GM12872 (cell line): ENCODE measurements around the gene SMIM32.

Experiments
- TF ChIP-seq, protein P1 (sequence below): IDR thresholded peaks from 3 replicates; pipeline ENCODE4 v1.5.1; 2011; ENCODE audit warnings: low read depth, mild to moderate bottlenecking, low read length, moderate library complexity; ENCODE audit not compliant: insufficient read depth

SMIM32 gene

DNA sequence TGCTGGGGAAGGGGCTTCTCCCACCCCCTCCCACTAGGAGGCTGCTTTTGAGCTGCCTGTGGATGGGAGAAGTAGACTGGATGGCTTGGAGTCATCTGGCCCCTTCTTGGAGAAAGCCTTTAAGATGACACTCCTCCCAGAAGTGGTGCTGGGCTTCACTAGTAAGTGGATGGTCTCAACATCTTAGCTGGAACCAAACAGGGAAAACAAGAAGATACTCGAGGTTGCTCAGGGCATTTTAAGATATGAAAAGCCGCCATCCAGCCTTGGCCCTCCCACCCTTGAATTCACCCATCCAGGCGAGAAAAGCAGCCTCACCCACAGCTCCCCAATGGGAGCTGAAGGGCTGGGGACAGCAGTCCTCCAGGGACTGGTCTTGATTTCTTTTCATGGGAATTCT, 7.8 kb upstream of the SMIM32 start:
- TF ChIP-seq, protein P1, sequence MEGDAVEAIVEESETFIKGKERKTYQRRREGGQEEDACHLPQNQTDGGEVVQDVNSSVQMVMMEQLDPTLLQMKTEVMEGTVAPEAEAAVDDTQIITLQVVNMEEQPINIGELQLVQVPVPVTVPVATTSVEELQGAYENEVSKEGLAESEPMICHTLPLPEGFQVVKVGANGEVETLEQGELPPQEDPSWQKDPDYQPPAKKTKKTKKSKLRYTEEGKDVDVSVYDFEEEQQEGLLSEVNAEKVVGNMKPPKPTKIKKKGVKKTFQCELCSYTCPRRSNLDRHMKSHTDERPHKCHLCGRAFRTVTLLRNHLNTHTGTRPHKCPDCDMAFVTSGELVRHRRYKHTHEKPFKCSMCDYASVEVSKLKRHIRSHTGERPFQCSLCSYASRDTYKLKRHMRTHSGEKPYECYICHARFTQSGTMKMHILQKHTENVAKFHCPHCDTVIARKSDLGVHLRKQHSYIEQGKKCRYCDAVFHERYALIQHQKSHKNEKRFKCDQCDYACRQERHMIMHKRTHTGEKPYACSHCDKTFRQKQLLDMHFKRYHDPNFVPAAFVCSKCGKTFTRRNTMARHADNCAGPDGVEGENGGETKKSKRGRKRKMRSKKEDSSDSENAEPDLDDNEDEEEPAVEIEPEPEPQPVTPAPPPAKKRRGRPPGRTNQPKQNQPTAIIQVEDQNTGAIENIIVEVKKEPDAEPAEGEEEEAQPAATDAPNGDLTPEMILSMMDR = no peak

DNA sequence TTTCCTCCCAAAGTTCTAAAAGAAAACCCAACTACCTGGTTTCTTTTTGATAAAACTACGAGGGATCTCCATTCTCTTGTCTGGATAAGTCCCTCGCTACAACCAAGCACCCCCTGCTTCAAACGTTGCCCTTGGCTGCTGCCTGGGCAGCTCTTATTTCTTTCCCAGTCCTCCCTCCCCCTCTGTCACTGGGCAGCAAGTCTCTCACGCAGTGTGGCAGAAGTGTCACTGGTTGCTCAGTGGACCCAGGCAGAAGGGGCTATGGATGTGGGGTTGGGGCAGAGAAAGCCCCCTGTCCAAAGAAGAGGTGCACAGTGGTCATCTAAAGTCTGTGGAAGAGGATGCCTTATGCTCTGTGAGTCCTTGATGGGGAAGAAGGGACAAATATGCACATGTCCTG, 7.2 kb upstream of the SMIM32 start:
- TF ChIP-seq, protein P1 = no peak

DNA sequence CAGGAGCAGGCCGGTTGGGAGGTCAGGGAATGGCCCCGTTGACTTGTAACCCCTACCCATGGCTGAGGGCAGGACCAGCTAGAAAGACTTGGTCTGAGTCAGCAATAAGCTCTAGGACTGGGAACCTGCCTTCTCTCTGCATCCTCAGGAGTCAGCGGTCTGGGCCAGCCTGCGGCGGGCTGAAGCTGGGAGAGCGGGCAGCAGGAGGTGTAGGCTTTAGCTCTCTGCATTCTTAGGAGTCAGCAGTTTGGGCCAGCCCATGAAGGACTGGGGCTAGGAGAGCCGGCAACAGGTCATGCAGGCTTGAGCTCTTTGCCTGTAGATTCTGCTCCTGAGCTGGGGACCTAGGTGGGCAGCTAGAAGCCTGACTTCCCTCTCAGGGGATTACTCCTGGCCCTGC, 6.4 kb upstream of the SMIM32 start:
- TF ChIP-seq, protein P1 = no peak

DNA sequence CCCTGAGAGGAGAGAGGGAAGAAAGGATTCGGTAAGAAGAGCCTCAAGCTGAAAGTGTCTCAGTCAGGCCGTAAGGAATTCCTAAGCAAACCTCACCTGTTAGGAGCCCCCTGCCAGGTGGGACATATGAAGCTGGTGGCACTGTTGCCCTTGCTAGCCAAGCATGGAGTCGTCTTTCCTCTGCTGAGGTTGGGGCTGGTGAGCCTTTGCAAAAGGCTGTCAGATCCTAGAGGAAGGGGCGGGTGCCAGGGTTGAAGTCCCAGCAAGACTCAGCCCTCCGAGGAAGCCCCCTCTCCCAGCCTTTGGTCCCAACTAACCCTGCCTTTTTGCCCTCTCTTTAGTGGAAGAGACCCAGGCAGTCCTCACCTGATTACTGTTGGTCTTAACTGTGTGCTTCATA, 5.5 kb upstream of the SMIM32 start:
- TF ChIP-seq, protein P1 = no peak

DNA sequence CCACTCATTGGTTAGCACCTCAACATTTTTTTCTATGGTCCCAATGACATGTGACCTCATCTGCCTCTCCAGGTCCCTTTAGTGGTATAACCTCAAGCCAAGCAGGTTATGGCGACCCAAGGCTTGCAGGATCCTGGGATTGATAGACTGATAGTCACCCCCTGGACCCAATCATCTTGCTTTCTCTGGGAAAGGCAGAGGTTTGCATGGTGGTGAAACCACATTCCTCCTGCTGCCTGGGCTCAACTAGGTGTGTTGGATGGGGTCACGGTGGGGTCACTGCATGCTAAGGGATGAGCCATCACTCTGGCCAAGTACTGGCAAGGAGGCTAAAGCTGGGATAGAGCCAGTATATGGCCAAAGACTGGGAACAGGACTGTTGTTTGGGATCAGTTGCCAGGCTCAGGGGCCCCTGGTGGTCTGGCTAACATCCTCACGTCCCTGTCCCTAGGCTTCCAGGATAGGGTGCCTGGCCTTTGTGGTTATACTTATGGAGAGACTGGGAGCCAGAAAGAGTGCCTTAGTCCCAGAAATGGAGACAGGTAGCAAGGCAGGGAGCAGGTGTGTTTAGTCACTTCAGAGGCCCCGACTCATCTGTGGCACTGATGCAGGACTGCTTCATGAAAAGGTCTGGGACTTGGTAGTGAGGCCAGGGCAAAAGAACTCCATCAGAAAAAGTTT, 4.6 kb upstream of the SMIM32 start:
- TF ChIP-seq, protein P1 = no peak

DNA sequence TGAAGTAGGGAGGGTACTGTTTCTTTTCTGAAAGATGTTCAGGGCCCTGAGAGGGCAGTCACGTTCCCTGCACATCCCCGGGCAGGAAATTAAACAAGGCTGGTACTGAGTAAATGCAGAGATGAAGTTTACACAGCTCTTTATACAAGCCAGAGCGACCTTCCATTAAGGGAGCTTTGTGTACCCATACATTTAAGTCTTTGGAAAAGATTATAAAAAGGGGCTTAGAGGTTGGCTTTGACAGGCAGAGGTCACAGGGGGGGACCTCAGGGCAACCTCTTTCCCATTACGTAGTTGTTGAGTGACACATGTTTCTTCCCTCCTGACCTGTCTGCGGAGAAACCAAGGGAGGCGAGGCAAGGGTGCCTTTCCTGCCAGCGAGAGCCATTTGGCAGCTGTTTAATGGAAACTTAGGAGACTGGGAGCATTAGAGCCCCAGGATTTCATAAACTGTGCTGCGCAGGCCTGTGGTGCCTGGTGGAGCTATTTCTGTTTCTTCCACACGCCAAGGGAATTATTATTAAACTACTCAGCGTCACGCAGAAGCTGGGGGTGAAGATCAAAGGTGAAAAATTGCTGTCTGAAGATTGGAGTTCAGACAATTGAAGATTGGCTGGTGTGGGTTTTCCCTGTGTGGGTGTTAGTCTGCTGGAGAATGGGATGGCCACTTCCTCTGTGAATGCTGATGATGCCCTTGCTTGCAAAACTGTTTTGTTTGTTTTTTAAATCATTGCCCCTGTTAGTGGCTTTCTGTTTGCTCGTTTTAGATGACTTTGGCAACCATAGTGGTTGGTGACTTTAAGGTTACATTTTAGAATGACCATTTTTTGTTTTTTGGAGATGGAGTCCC, 3.2 kb upstream of the SMIM32 start:
- TF ChIP-seq, protein P1 = no peak

DNA sequence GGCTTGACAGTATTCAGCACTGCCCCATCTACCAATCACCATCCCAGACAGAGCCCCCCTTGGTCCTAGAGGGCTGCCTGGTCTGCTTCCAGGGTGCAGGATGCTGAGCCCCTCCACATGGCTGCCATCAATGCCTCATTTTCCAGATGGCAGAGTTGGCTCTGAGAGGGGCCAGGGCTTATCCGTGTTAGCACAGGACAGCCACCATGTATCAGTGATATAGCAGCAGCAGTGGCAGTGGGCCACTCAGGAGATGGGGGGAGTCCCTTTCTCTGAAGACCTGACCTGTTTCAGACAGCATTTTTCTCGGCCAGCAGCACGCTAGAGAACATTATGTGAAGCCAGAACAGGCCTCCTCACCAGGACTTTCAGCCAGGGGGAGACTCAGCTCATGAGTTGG, 1.6 kb upstream of the SMIM32 start:
- TF ChIP-seq, protein P1 = no peak
